Activated naive CD4-positive, alpha-beta T cell treated with anti-CD3 and anti-CD28 coated beads, Interleukin-2, amount 50 U/mL, for 16 hours (primary cell): ENCODE results near the gene NFIB.

Experiments
- DNase-seq: peaks from one replicate; pipeline ENCODE4 v3.0.0-alpha.2; 2020

The NFIB gene

DNA sequence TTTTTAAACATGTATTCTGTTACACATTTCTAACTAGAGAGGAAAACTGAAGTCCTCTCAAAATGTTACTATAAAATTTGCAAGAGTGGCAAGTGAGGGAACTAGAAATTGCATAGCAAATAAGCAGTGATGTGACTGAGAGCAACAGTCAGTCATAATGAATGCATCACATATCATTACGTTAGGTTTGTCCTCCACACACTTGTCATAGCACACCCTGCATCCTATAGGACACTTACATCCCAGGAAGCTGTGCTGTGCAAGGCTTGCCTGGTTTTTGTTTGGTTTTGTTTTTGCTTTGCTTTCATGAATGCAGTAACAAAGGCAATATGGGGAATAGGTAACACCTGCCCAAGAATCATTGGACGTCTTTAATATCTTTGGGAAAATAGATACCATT, 10.8 kb downstream of the NFIB start:
- DNase-seq = no peak

GRCh38 chr9:14302405-14302804, 11.5 kb downstream of the NFIB start:
- DNase-seq = no peak

GRCh38 chr9:14301583-14302021, 12.3 kb downstream of the NFIB start:
- no peak for DNase-seq

GRCh38 chr9:14301006-14301405, 12.9 kb downstream of the NFIB start:
- DNase-seq = no peak

DNA sequence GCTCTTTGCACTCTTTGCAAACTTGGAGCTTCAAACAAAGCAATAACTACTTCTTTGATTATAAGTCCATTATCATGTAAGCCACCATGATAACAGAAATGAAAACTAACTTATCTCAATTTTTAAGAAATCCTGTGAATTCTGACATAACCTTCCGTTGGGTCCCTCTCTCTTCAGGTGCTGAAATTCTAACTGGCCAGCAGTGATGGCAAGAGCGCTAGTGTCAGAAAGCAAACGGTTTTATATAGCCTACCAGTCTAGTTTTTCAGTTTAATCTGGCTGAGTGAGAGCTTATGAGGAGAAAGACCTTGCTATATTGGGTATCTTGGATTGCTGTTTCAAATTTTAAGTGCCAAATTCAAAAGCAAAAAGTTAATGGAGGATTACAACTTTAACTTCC, 13.4 kb downstream of the NFIB start:
- no peak for DNase-seq

DNA sequence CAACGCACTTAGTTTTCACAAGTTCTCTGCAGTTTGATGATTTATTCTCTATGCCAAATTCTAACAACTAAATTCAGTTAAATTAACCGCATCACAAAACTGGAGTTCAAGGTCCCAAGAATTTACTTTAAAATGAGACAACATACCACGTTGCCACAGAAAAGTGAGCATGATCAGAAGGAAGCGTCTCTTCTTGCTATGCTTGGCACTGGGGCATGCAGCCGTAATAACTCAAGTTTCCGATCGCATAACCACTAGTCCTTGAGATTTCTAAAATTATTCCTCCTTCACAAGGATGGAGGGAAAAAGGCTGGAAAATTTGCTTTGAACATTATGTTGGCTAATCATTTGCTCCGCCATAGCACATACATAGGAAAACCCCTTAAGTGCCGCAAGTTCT, 13.9 kb downstream of the NFIB start:
- no peak for DNase-seq

- no peak for DNase-seq
Observed at GRCh38 chr9:14298601-14299022, 15.3 kb downstream of the NFIB start.

DNA sequence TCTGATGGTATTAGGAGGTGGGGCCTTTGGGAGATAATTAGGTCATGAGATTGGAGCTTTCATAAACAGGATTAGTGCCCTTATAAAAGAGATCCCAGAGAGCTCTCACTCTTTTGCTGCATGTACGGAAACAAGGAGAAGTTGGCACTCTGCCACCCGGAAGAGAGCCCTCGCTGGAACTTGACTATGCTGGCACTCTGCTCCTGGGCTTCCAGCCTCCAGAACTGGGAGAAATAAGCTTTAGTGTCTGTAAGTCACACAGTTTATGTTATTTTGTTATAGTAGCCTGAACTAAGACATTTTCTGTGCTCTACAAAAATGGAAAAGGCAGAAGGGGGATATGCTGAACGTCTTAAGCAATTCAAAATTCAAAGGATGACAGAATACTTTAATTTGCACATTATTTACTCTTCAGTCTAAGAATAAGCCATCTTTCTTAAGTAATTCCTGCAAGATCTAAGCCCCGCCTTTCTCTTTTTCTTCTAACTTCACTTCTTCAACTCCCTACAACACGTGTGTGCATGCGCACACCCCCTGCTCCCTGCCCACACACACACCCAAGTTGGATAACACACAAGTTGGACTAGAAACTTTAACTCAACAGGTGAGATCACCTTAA, 17.3 kb downstream of the NFIB start:
- DNase-seq = no peak

DNA sequence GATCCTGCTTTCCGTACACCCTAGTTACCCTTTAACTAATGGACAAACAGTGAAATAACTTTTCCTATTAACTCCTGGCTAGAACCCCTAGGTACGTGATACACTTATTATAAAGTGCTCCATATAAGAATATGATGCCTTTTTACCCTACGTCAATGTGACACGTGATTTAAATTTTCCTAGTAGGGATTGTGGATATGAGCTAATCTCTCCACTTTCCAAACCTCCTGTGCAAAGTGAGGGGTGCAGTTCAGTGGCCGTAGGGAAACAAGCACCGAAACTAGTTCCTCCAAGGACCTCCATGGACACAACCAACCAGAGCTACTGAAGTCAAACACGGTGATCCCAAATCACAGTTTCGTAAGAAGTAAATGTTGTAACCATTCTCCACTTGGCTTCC, 19.3 kb downstream of the NFIB start:
- DNase-seq = no peak

DNA sequence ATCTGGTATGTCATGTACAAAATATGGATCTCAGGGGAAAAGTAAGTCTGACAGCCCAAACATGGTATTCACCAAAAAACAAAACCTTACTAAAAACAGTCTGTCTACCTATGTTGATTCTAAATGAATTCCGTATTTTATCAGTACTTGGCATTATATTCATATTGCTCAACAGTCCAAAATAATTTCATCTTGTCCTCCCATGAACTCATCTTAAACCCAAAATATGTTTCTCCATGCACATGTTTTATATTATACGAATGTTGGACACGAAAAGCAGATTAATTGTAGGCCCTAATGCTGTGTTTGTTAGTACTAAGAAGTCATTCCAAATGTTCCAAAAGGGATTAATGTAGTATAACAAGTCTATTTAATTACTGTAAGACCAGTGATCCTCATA, 20.1 kb downstream of the NFIB start:
- DNase-seq = no peak

DNA sequence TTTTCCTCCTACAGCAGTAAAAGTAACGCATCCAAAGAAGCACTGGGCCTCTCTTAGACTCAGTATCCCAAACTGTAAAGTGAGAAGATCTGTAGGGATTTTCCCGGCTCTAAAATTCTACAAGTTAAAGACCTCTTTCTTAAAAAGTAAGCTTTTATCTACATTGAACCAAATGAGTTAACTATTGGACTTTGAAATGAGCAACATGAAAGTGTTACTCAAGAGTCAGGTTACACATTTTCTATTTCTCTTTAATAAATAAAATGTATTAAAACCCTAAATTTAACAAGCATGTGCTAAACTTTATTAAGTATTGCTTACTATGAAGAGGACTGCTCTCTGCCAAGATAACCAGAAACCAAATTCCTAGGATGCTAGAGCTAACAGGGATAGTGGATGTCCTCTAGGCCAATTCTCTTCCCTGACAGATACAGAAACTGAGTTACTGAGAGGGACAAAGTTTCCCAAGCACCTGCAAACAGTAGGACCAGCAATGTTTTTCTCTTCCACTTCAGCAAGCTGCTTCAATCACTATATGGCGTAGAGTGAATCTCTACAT, 21.7 kb downstream of the NFIB start:
- DNase-seq = no peak

- DNase-seq = no peak
Observed at GRCh38 chr9:14289916-14290315, 24.0 kb downstream of the NFIB start.

GRCh38 chr9:14288433-14288832, 25.5 kb downstream of the NFIB start:
- DNase-seq = no peak

DNA sequence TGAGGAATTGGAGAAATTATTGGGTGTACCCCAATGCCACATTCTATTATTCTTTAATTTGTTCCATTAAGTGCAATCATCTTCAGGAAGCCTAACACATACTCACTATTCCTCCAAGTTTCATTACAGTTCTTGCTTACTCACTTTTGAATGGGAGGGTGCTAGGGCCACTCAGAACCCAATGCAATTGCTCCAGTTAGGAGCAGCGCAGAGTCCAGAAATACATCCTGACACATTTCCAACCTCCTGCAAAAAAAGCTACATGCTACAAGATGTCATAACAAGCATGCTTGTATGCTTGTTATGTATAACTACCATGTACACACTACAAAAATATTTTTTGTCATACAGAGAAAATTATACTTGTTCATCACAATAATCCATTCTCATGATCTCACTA, 27.8 kb downstream of the NFIB start:
- no peak for DNase-seq

DNA sequence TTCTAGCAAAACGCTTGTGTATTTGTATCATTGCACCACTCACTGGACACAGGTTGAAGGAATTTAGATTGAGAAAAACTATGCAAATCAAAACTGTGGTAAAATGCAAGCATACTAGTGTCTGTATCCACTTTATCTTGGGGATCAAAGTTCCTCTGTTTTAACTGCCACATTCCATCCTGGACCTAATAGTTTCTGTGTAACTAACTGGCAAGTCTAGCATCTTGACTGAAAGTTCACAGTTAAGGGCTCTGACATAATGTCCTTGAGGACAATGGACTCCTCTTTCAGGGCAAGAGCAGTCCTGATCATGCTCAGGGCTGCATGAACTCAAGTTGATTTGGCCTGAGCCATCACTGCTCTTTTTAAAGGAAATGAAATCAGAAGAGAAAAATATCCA, 30.7 kb downstream of the NFIB start:
- DNase-seq = no peak

- DNase-seq = no peak
Observed at GRCh38 chr9:14281876-14282275, 32.1 kb downstream of the NFIB start.

DNA sequence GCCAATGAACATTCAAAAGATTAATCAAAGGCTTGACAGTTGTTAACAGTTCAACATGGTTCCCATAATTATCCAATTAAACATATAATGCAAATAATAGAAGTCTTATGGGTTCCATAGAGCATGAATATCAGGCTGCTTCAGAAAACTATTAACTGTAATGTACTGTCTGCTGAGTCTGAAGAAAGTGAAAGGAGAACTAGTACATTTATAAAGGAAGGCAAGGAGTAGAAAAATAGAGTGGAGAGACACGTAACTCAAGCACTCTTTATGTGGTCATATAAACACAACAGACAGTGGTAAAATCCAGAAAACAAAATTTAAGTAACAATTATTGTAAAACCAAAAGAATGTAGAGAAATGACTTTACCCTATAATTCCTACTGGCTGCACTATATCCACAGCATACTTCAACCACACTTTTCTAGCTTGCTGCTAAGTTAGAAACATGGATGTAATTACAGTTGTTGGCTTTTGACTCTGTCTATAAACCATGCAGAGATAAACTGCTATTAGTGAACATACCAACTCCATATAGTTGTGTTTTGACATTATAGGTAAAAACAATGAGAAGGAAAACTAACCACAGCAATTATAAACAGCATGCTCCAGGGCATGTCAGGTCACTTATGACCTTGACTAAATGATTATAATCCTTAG, 32.7 kb downstream of the NFIB start:
- no peak for DNase-seq

GRCh38 chr9:14279671-14280070, 34.3 kb downstream of the NFIB start:
- DNase-seq = no peak

- DNase-seq = no peak
Observed at GRCh38 chr9:14278291-14278721, 35.6 kb downstream of the NFIB start.

DNA sequence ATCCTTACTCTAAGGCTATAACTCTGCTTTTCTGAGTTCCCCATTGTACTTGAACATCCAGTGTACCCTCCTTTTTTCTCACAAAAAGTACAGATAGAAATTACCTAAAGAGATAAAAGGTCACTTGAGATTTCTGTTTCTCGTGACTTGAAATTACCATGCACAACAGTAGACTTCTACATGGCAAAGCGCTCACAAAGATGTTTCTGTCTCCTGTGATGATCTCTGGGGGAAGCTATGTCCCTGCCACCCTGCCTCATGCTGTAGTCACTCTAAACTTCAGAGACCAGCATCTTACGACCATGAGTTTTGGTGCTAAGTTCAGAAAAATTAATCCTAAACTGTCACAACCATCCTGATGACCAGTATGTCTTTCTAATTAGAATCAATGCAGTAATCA, 36.2 kb downstream of the NFIB start:
- no peak for DNase-seq

DNA sequence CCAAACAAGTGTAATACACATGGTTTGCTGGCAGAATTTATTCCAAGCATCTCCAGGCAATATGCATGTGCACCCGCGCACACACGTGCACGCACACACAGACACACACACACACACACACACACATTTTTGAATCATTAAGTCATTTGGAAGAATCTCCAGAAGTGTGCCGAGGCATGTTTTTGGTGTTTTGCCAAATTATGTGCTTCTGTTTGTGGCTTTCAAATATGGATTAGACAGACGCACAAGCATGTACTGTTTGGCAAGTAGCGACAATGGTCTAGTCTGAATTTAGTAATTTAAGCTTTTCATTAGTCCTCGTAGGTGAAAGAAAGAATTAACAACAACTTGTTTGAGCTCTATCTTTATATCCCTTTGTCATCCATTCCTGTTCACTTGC, 36.7 kb downstream of the NFIB start:
- no peak for DNase-seq

DNA sequence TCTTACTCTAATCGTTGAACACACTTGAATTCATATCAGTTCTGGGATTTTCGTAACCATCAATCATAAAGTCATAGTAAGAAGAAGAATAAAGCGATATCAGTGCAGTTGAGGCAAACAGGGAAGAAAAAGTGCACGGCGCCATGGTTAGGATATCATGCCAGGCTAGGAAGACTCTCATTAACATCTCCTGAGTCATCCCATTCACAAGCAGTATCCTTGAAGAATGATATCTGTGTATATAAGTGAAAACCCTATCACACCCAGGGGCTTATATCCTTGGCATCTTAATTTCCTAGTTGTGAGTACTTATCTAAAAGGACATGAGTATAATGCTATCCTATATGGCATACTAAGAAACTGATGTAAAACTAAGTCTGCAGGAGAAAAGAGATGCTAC, 38.6 kb downstream of the NFIB start:
- no peak for DNase-seq

DNA sequence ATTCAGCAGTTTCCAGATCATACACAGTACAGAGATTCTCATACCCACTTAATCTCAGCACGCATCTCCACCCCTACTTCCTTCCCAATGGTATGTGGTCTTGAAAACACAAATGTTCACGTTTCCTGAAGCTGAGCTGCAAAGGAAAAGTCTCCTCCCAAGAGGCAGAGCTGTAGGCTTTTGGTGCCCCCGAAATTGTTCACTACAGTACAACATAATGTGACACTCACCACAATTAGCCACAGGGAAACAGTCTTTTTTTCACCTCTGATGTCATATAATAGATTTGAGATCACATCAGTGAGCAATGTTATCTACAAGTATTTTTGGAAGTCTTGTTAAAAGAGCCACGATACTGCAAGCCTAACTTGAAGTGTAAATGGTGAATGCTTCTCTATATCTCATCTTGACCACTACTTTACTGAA, 40.2 kb downstream of the NFIB start:
- DNase-seq = no peak

DNA sequence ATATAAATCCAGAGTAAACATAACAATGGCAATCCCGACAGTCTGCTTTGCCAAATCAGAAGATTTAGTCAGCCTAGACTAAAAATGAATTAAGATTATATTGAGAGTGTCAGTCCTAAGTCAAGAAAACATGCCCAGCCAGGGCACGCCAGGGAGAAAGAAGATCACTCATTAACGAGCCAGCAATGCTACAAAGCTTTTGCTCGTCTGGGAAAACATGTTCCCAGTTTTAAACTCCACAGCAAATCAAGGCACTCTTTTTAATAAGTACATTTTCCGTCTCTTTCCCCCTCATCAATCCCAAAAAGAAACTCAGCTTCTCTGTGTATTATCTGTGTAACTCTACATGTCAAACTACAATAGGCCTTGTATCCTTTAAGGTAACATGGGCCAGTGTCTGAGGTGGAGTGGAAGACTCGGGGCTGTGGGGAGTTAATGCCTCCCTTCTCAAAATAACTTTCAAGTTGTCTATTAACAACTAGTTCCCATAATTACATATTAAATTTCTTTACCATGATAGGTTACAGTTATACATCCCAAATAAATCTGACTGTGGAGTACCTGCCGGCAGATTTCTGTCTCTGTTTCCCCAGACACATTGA, 40.9 kb downstream of the NFIB start:
- DNase-seq = no peak
